Measurements from ENCODE around the gene SLC25A51. TPM values are rescaled to one million over a fixed set of nuclear protein-coding genes. Genes with fewer than 3 reads are reported as not detected.

SLC25A51 gene
- total RNA-seq, 2 donors from 2014 or later: 19.4 to 22.7 TPM

DNA sequence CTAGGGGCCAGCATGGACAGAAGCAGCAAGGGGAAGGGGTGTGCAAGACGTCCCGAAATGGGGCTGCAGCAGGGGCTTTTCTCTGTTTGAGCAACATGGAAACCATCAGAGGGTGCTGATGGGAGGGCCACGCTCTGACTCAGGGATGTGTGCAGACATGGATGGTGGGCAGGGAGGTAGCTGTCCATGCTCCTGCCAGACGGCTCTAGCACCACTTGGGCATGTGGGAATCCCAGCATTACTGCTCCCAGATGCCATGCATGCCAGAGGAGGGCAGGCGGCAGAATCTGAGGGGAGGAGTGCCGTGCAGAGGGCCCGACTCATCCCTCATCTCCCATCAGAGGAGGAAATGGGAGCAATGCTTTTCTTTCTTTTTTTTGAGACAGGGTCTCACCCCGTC is 45.6 kb upstream of the SLC25A51 start:
- Histone ChIP-seq H3K4me1 (no peaks in the 10 kb centered on the region), H3K9me3 (no peaks in the 10 kb centered on the region), H3K9ac (ENCODE audit: low read depth in 2 of 2, low read length in 2 of 2) (no peak overlapping the region), H3K27me3 (no peaks in the 10 kb centered on the region), H3K36me3 (no peaks in the 10 kb centered on the region), H3K27ac (no peak overlapping the region), H3K4me3 (no peak overlapping the region)
- TF ChIP-seq CTCF (IDR thresholded peaks at IDR 0.05): no peak
- no peak for DNase-seq
- intact Hi-C loops (cut with DNase I): no loop called here

GRCh38 chr9:37948417-37948980 is 44.6 kb upstream of the SLC25A51 start:
- no peaks in the 10 kb centered on the region for H3K4me1 ChIP-seq
- H3K9me3 ChIP-seq: no peaks in the 10 kb centered on the region
- no peaks in the 10 kb centered on the region for H3K27me3 ChIP-seq
- H3K9ac ChIP-seq (ENCODE audit: low read depth in 2 of 2, low read length in 2 of 2): no peak overlapping the region
- H3K36me3 ChIP-seq: no peaks in the 10 kb centered on the region
- intact Hi-C loops (cut with DNase I): no loop called here
- no peak overlapping the region for H3K4me3 ChIP-seq
- TF ChIP-seq CTCF (IDR thresholded peaks at IDR 0.05): no peak
- H3K27ac ChIP-seq: no peak overlapping the region
- no peak for DNase-seq

DNA sequence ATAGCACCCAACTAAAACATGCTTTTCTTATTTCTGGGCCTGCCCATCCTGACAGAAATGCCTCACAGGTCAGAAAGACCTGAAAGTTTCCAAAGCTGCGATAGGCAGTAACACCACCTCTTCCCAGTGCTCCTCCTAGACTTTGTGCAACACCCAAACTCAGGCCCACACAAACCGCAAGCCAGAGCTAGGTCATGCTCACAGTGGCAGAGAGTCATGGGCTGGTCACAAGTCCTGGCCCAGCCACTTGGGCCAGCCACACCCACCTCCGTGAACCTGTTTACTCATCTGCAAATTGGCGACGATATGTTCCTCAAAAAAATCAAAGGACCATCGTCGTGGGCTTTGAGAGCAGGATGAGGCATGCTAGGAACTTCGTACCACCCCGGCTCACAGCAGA is 44.0 kb upstream of the SLC25A51 start:
- Histone ChIP-seq H3K4me1 (no peaks in the 10 kb centered on the region), H3K27me3 (no peaks in the 10 kb centered on the region), H3K4me3 (no peak overlapping the region), H3K9me3 (no peaks in the 10 kb centered on the region), H3K36me3 (no peaks in the 10 kb centered on the region), H3K27ac (no peak overlapping the region), H3K9ac (ENCODE audit: low read depth in 2 of 2, low read length in 2 of 2) (no peak overlapping the region)
- no peak for TF ChIP-seq CTCF (IDR thresholded peaks at IDR 0.05)
- DNase-seq: no peak
- intact Hi-C loops (cut with DNase I): no loop called here

GRCh38 chr9:37947471-37947870 is 43.5 kb upstream of the SLC25A51 start:
- no peak for DNase-seq
- H3K27me3 ChIP-seq: no peaks in the 10 kb centered on the region
- H3K9me3 ChIP-seq: no peaks in the 10 kb centered on the region
- H3K9ac ChIP-seq (ENCODE audit: low read depth in 2 of 2, low read length in 2 of 2): no peak overlapping the region
- no peaks in the 10 kb centered on the region for H3K4me1 ChIP-seq
- intact Hi-C loops (cut with DNase I): no loop called here
- H3K4me3 ChIP-seq: no peak overlapping the region
- no peaks in the 10 kb centered on the region for H3K36me3 ChIP-seq
- no peak overlapping the region for H3K27ac ChIP-seq
- no peak for TF ChIP-seq CTCF (IDR thresholded peaks at IDR 0.05)

DNA sequence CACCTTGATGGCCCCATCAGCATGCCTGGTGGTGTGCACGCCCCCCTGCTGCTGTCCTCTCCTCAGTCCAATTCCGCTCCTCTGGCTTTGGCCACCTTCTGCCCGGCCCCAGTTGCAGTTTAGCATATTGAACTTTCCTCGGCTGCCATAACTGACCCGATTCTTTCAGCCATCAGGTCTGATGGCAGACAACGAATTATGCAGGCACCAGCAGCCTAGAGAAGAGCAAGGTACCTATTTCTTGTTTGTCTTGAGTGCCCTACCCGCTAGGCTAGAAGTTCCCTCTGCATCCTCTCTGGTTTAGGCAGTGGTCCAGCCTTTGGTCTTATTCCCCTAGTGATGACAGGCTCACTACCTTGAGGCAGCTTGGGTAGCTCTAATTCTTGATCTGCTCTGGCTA is 43.0 kb upstream of the SLC25A51 start:
- intact Hi-C loops (cut with DNase I): no loop called here
- H3K9me3 ChIP-seq: no peaks in the 10 kb centered on the region
- H3K9ac ChIP-seq (ENCODE audit: low read depth in 2 of 2, low read length in 2 of 2): no peak overlapping the region
- H3K27ac ChIP-seq: no peak overlapping the region
- DNase-seq: no peak
- no peak overlapping the region for H3K4me3 ChIP-seq
- TF ChIP-seq CTCF (IDR thresholded peaks at IDR 0.05): no peak
- H3K27me3 ChIP-seq: no peaks in the 10 kb centered on the region
- no peaks in the 10 kb centered on the region for H3K4me1 ChIP-seq
- H3K36me3 ChIP-seq: no peaks in the 10 kb centered on the region

Measured in colonic mucosa (tissue), 4 donors.